ENCODE data around the gene MED13L. TPM values are rescaled to one million over a fixed set of nuclear protein-coding genes. Genes with fewer than 3 reads are reported as not detected.

MED13L gene
- total RNA-seq, 1 donor from 2014 or later = 39.8 TPM

- Histone ChIP-seq H3K36me3 (ENCODE audit: control insufficient read depth, insufficient read depth, low read length) (no peaks in the 10 kb centered on the region), H3K27me3 (ENCODE audit: control insufficient read depth, insufficient read depth, low read length) (no peaks in the 10 kb centered on the region), H3K4me3 (ENCODE audit: low read depth, low read length) (no peak overlapping the region)
- no peak for FAIRE-seq
- no peak for TF ChIP-seq CTCF (IDR thresholded peaks at IDR 0.05; ENCODE audit: insufficient read depth, low read length, severe bottlenecking)
- DNase-seq (ENCODE audit: low read depth) = peak; percentile 30
Observed at GRCh38 chr12:116143909-116144308, 133.6 kb downstream of the MED13L start.

GRCh38 chr12:116142936-116143898, 134.3 kb downstream of the MED13L start:
- FAIRE-seq (no peak), DNase-seq (ENCODE audit: low read depth) (peak; percentile 86)
- TF ChIP-seq CTCF (IDR thresholded peaks at IDR 0.05; ENCODE audit: insufficient read depth, low read length, severe bottlenecking) = no peak
- Histone ChIP-seq H3K27me3 (ENCODE audit: control insufficient read depth, insufficient read depth, low read length) (no peaks in the 10 kb centered on the region), H3K36me3 (ENCODE audit: control insufficient read depth, insufficient read depth, low read length) (no peaks in the 10 kb centered on the region), H3K4me3 (ENCODE audit: low read depth, low read length) (no peak overlapping the region)

- no peak for TF ChIP-seq CTCF (IDR thresholded peaks at IDR 0.05; ENCODE audit: insufficient read depth, low read length, severe bottlenecking)
- DNase-seq (ENCODE audit: low read depth) (no peak), FAIRE-seq (no peak)
- no peaks in the 10 kb centered on the region for H3K27me3 ChIP-seq (ENCODE audit: control insufficient read depth, insufficient read depth, low read length)
- no peaks in the 10 kb centered on the region for H3K36me3 ChIP-seq (ENCODE audit: control insufficient read depth, insufficient read depth, low read length)
- no peak overlapping the region for H3K4me3 ChIP-seq (ENCODE audit: low read depth, low read length)
Observed at GRCh38 chr12:116141833-116142162, 135.7 kb downstream of the MED13L start.

- no peak overlapping the region for H3K4me3 ChIP-seq (ENCODE audit: low read depth, low read length)
- H3K36me3 ChIP-seq (ENCODE audit: control insufficient read depth, insufficient read depth, low read length) = no peaks in the 10 kb centered on the region
- FAIRE-seq = peak; percentile 58
- no peak for DNase-seq (ENCODE audit: low read depth)
- no peaks in the 10 kb centered on the region for H3K27me3 ChIP-seq (ENCODE audit: control insufficient read depth, insufficient read depth, low read length)
- TF ChIP-seq CTCF (IDR thresholded peaks at IDR 0.05; ENCODE audit: insufficient read depth, low read length, severe bottlenecking) = no peak
Observed at GRCh38 chr12:116141110-116141832, 136.2 kb downstream of the MED13L start.

GRCh38 chr12:116140529-116140928, 137.0 kb downstream of the MED13L start:
- Histone ChIP-seq H3K36me3 (ENCODE audit: control insufficient read depth, insufficient read depth, low read length) (no peaks in the 10 kb centered on the region), H3K4me3 (ENCODE audit: low read depth, low read length) (no peak overlapping the region), H3K27me3 (ENCODE audit: control insufficient read depth, insufficient read depth, low read length) (no peaks in the 10 kb centered on the region)
- no peak for DNase-seq (ENCODE audit: low read depth)
- TF ChIP-seq CTCF (IDR thresholded peaks at IDR 0.05; ENCODE audit: insufficient read depth, low read length, severe bottlenecking) = no peak
- FAIRE-seq = no peak

Measured in bronchial epithelial cell (primary cell).